NB4 (cell line): ENCODE measurements around the gene FOXE1.

Experiments
- DNase-seq: peaks from one replicate; pipeline ENCODE4 v3.0.0; 2010; ENCODE audit warnings: low read depth
- H3K4me3 ChIP-seq: one replicate; pipeline ENCODE4 v1.5.1; 2011; ENCODE audit warnings: mild to moderate bottlenecking, low read depth, low read length, moderate library complexity
- CTCF ChIP-seq: IDR thresholded peaks from one replicate; pipeline ENCODE4 v1.5.1; 2012; ENCODE audit warnings: low read depth, low read length
- MAX ChIP-seq: IDR thresholded peaks from 2 replicates; pipeline ENCODE4 v1.6.1; 2011; ENCODE audit warnings: low read depth, low read length
- MYC ChIP-seq: IDR thresholded peaks from 2 replicates; pipeline ENCODE4 v1.6.1; 2011; ENCODE audit warnings: low read depth, low read length
- POLR2A ChIP-seq: IDR thresholded peaks from 2 replicates; pipeline ENCODE4 v1.6.1; 2011; ENCODE audit warnings: mild to moderate bottlenecking; ENCODE audit not compliant: insufficient read length; ENCODE audit errors: extremely low read depth

Gene FOXE1

GRCh38 chr9:97857606-97858392, 4.8 kb downstream of the FOXE1 start:
- no peak overlapping the region for H3K4me3 ChIP-seq

GRCh38 chr9:97858393-97858713, 5.3 kb downstream of the FOXE1 start:
- H3K4me3 ChIP-seq: no peak overlapping the region
- DNase-seq: no peak
- TF ChIP-seq MYC (no peak), CTCF (no peak), MAX (no peak), POLR2A (no peak)

More at GRCh38 chr9:97857606-97858392, 4.8 kb downstream of the FOXE1 start:
- no peak for TF ChIP-seq CTCF
- peak; percentile 35 for DNase-seq

- TF ChIP-seq POLR2A (no peak), MAX (no peak), CTCF (no peak), MYC (no peak)
- H3K4me3 ChIP-seq: no peak overlapping the region
- DNase-seq: no peak
Measured at GRCh38 chr9:97858826-97859225, 5.8 kb downstream of the FOXE1 start.

GRCh38 chr9:97859346-97859745, 6.3 kb downstream of the FOXE1 start:
- no peak overlapping the region for H3K4me3 ChIP-seq
- no peak for DNase-seq
- TF ChIP-seq CTCF (no peak), MYC (no peak), MAX (no peak), POLR2A (no peak)

- no peak overlapping the region for H3K4me3 ChIP-seq
- DNase-seq: no peak
- no peak for TF ChIP-seq MAX
Measured at GRCh38 chr9:97860451-97861147, 7.6 kb downstream of the FOXE1 start.

GRCh38 chr9:97861148-97861475, 8.1 kb downstream of the FOXE1 start:
- TF ChIP-seq CTCF (no peak), POLR2A (no peak), MYC (no peak), MAX (no peak)
- DNase-seq: no peak
- H3K4me3 ChIP-seq: no peak overlapping the region
